ENCODE measurements around the gene THOC3. TPM values are rescaled to one million over a fixed set of nuclear protein-coding genes. Genes with fewer than 3 reads are reported as not detected.
"Not testable (repeated sequence)": the region's sequence is repeated elsewhere in the genome, so short reads cannot be mapped to it uniquely, and the experiment has no call there.

The THOC3 gene
- polyA plus RNA-seq, 3 donors, result 63.0 to 106 (median 93.0) TPM

- not testable (repeated sequence) for DNase-seq (ENCODE audit: extremely low read depth in 1 of 11, low read depth in 9 of 11, low spot score in 4 of 11)
Observed at GRCh38 chr5:175954107-175954506, 14.0 kb downstream of the THOC3 start.

DNA sequence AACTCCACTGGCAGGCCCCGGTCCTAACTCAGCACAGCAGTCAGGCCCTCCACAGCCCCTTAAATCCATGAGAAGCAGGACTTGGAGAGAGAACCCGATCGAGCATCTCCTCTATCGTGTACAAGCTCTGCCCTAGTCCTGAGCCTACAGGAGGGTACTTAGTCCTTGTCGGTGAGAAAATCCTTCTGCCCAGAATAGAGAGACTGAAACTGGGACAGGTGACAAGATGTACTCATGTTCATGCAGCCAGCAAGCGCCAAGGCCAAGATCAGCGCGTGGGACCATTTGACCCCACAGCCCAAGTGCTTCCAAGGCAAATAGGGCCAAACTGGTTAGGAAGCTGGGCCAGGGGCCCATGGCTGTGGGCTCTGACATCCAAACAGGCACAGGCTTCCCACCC is 15.3 kb downstream of the THOC3 start:
- not testable (repeated sequence) for DNase-seq (ENCODE audit: extremely low read depth in 1 of 11, low read depth in 9 of 11, low spot score in 4 of 11)

DNA sequence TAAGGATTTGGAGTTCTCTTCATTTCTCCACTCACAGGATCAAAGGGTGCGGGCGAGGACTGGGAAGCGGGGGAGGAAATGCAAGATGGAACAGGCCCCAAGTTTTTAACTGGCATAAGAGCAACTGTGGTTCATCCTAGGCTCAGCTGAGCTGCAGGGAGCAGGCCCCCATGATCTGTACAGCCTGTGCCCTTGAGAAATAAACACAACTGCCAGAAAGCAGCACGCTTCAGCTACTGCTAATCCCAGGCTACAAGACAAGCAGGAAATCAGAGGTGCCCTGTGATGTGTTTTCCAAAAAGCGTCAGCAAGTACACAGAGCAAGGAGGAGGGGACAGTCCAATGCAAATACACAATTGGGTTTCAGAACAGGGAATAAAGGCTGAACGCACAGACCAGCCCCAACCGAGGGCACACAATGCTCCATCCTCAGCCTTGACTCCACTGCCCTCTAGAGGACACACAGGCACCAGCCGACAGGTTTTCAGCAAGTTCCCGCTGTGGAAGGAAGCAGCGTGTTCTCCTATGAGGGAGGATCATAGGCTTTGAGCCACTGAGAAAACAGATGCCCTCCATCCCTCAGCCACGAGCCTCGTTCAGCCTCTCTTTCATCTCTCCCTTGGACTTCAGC is 16.7 kb downstream of the THOC3 start:
- not testable (repeated sequence) for DNase-seq (ENCODE audit: extremely low read depth in 1 of 11, low read depth in 9 of 11, low spot score in 4 of 11)

DNA sequence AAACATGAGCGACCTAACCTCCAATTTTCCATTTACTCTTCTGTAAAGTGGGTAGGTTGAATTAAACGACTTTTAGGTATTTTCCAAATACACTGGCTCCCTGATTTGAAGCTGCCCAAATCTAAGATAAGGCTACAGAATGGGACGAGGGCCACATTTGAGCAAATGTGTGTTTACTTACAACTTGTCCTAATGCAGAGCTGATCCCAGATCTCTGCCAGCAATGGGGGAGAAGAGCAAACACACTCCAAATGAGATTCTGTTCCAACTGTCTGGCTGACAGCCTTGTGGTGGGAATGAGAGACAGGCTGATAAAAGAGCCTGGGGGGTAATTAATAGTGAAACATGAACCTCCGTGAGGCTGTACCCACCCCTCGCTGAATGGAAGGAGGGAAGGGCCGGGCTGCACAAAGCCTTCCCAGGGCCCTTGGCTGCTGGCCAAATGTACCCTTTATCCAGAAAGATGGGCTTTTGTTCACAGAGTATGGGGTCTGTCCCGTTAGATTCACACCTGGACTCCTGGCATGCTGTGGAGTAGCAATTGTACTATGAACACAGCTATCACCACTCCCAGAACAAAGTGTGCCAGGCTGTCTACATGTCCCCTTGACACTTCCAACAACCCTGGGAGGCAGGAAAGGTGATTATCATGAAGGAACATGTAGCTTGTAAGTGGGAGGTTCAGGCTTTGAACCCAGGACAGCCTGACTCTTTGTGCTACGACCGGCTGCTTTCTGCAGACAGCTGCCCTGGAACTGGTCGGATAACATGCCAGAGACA is 19.6 kb downstream of the THOC3 start:
- not testable (repeated sequence) for DNase-seq (ENCODE audit: extremely low read depth in 1 of 11, low read depth in 9 of 11, low spot score in 4 of 11)

- DNase-seq (ENCODE audit: extremely low read depth in 1 of 11, low read depth in 9 of 11, low spot score in 4 of 11), result not testable (repeated sequence)
Observed at GRCh38 chr5:175943253-175943652, 24.9 kb downstream of the THOC3 start.

DNA sequence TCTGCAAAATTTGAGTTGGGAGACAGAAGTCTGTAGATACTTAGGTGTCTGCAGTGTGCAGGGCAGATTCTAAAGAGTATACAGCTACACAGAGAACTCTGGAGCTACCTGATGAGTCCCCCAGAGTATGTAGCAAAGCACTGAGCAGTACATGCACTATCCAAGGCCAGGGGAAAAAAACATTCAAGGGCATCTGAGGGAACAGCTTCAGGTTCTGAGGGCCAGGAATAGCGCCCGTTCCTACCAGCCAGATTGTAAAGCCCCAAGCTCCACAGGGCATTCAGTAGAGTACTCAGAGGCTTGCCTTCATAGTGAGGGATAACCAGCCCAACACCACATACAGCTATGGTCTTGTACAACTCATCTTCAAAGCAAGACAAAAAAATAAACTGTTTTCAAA is 27.5 kb downstream of the THOC3 start:
- DNase-seq (ENCODE audit: extremely low read depth in 1 of 11, low read depth in 9 of 11, low spot score in 4 of 11), result not testable (repeated sequence)

GRCh38 chr5:175938489-175938888 is 29.6 kb downstream of the THOC3 start:
- DNase-seq (ENCODE audit: extremely low read depth in 1 of 11, low read depth in 9 of 11, low spot score in 4 of 11), result not testable (repeated sequence)

DNA sequence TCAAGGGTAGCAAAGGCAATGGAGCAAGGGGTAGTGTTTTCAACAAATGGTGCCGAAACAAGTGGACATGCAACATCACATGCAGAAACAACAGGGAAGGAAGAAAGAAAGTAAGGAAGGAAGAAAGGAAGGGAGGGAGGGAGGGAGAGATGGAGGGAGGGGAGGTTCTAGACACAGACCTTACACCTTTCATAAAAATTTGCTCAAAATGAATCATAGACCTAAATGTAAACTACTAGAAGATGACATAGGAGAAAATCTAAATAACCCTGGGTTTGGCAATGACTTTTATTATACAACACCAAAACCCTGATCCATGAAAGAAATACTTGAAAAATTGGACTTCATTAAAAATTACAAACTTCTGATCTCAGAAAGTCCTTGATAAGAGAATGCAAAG is 39.4 kb downstream of the THOC3 start:
- not testable (repeated sequence) for DNase-seq (ENCODE audit: extremely low read depth in 1 of 11, low read depth in 9 of 11, low spot score in 4 of 11)

GRCh38 chr5:175925106-175925505 is 43.0 kb downstream of the THOC3 start:
- DNase-seq (ENCODE audit: extremely low read depth in 1 of 11, low read depth in 9 of 11, low spot score in 4 of 11), result not testable (repeated sequence)

GRCh38 chr5:175922192-175922885 is 45.8 kb downstream of the THOC3 start:
- peak in 2 of 11 donors; percentile 13 to 15 for DNase-seq (ENCODE audit: extremely low read depth in 1 of 11, low read depth in 9 of 11, low spot score in 4 of 11)

DNA sequence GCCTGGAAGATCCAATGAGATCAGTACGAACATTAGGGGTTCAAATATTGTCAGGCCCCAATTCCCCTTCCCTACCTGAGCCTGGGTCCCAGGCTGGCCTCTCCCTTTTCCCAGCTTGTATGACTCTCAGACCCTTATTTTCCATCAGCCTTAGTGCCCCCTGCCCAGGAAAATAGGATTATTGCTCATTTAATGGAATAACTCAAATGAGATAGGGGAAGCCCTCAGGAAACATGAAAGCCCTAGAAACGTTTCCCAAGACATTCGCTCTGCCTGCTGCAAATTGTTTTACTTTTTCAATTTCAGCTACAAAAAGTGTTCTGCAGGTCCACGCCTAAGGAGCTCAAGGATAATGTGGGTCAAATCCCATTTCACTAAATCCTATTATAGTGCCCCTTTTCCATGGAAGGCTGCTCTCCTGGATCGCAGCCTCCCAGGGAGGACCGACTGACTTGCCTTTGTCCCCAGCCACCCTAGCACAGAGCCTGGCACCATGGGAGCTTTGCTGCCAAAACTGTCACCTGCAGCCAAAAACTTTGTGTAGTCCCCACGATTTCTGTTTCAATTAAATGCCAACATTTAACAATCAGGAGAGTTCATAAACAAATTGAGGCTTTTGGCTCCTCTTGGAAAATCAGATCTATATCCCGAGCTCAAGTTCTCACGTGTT is 46.9 kb downstream of the THOC3 start:
- DNase-seq (ENCODE audit: extremely low read depth in 1 of 11, low read depth in 9 of 11, low spot score in 4 of 11), result no peak

DNA sequence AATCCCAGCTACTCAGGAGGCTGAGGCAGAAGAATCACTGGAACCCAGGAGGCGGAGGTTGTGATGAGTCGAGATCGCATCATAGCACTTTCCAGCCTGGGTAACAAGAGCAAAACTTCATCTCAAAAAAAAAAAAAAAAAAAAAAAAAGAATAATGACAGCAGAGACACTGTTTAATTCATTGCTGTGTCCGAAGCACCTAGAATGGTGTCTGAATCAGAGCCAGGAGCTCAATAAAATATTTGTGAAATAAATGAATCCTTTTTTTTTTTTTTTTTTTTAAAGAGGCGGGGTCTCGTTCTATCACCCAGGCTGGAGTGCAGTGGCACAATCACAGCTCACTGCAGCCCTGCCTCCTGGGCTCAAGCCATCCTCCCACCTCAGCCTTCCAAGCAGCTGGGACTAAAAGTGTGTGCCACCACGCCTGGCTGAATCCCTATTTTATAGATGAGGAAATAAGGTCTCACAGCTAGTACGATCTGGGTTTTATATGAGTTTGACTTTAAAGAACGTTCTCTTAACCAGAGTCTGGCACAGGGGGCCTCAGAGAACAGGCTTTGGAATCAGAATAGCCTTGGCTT is 47.8 kb downstream of the THOC3 start:
- no peak for DNase-seq (ENCODE audit: extremely low read depth in 1 of 11, low read depth in 9 of 11, low spot score in 4 of 11)

DNA sequence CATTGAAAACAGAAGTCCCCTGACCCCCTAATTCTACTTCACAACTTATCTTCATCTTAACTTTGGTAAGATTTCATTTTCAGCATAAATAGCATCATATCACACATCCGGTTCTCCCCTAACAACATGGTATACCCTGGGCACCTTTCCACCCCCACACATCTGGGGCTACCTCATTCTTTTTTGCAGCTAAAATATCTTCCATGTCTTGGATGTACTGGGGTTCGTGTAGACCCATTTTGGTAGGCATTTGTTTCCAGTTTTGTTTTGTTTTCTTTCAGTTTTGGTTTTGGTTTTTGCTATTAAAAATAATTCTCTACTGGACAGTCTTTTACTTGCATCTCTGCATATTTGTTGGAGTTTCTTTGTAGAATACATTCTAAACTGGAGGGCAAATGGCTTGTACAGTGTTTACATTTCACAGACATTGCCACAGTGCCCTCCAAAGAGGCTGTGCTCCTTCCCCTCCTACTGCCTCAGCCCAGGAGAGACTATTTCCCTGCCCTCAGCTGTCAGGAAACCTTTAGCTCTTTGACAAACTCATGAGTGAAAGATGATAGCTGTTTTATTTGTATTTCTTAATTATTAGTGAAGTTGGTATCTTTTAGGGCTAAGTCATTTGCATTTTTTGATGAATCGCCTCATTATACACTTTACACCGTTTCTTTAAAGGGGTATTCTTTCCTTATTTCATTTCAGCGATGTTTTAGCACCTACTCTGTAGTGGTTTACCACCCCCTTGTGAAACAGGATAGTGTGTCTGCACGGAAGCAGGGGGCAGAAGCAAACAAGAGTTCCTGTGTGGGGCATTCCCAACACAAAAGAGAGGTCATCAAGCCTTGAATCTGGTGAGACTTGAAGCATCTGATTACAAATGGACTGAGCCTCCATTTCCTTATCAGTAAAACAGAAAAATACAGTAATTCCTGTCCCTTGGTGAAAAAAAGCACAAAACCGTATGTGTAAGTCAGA is 52.8 kb downstream of the THOC3 start:
- not testable (repeated sequence) for DNase-seq (ENCODE audit: extremely low read depth in 1 of 11, low read depth in 9 of 11, low spot score in 4 of 11)

DNA sequence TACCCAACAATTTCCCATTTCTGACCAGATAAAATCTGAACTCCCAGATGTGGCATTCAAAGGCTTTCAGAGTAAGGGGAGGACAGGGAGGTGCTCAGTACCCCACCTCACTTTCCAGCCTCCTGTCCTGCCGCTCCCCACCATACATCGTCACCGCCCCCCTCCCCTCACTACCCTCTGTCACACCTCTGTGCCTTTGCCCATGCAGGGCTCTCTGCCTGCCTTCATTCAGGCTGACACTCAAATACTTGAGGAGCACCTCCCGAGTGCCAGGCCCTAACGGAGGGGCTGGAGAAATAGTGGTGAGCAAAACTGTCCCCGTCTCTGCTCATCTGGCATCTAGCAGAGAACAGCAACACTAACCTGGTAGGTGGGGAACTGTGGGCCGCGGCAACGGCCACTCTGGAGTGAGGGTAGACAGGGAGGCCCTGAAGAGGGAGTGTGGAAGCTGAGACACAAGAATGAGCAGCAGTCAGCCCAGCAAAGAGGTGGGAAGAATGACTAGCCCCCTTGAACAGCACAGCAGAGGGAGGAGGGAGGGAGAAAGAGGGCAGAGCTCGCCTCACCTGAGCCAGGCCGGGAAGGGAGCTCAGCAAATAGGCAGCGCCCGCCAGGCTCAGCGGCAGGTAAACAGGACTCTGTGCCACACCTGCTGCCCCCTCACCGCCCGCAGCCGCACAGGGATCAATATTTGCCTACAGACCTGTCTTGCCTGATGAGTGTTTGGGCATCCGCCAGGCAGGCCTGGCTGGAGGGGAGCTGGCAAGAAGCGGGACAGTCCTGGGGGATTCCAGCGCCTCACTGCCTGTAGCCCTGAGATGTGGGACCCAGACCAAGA is 54.1 kb downstream of the THOC3 start:
- not testable (repeated sequence) for DNase-seq (ENCODE audit: extremely low read depth in 1 of 11, low read depth in 9 of 11, low spot score in 4 of 11)

GRCh38 chr5:175910072-175910471 is 58.0 kb downstream of the THOC3 start:
- DNase-seq (ENCODE audit: extremely low read depth in 1 of 11, low read depth in 9 of 11, low spot score in 4 of 11), result peak in 1 of 11 donors; percentile 11
